CD14-positive monocyte (primary cell): ENCODE data around the gene TPST1. TPM values are rescaled to one million over a fixed set of nuclear protein-coding genes. Genes with fewer than 3 reads are reported as not detected.
A peak's percentile ranks its signal among the peaks of the same experiment; 100 is the strongest.

ENCODE experiments used
- DNase-seq, 3 donors: peaks; one replicate each; pipeline ENCODE4 v3.0.0-alpha.2; 2011 to 2022
- H2AFZ ChIP-seq: 2 replicates; pipeline ENCODE4 v1.6.0; 2012; ENCODE audit warnings: mild to moderate bottlenecking, low read depth, low read length, inconsistent platforms; ENCODE audit not compliant: insufficient read depth, poor library complexity, severe bottlenecking
- H3K27ac ChIP-seq, 2 donors: 1 replicate in 1 of 2; 2 replicates in 1 of 2; pipeline ENCODE4 v1.5.1; 2012 to 2013; ENCODE audit warnings: low read length in 2 of 2, control low read depth in 1 of 2, inconsistent platforms in 1 of 2, low read depth in 1 of 2, mild to moderate bottlenecking in 1 of 2
- H3K27me3 ChIP-seq, 2 donors: one replicate each; pipeline versions ENCODE4 v1.6.0 to v1.6.1; 2011 to 2013; ENCODE audit warnings: low read length in 2 of 2; ENCODE audit not compliant: control insufficient read depth in 2 of 2, insufficient read depth in 2 of 2
- H3K36me3 ChIP-seq, 2 donors: replicated peaks in 1 of 2; 1 replicate in 1 of 2; 2 replicates in 1 of 2; pipeline versions ENCODE4 v1.5.1 to v1.6.1; 2012 to 2013; ENCODE audit warnings: low read length in 2 of 2, control low read depth in 1 of 2, inconsistent platforms in 1 of 2, mild to moderate bottlenecking in 1 of 2; ENCODE audit not compliant: insufficient read depth in 2 of 2, control insufficient read depth in 1 of 2
- H3K4me1 ChIP-seq, 2 donors: 1 replicate in 1 of 2; 2 replicates in 1 of 2; pipeline versions ENCODE4 v1.5.1 to v1.6.1; 2012 to 2013; ENCODE audit warnings: low read length in 2 of 2, control low read depth in 1 of 2, inconsistent platforms in 1 of 2, mild to moderate bottlenecking in 1 of 2, moderate library complexity in 1 of 2; ENCODE audit not compliant: insufficient read depth in 2 of 2, control insufficient read depth in 1 of 2
- H3K4me2 ChIP-seq: replicated peaks from 2 replicates; pipeline ENCODE3; 2012; ENCODE audit warnings: low read length, moderate library complexity, mild to moderate bottlenecking; ENCODE audit not compliant: poor library complexity, severe bottlenecking; ENCODE audit errors: extremely low read depth
- H3K4me3 ChIP-seq, 3 experiments: fragments of 200-600 bp in 1 of 3; sonication (generic) in 1 of 3; replicated peaks in 1 of 3; 1 replicate in 2 of 3; 2 replicates in 1 of 3; pipeline ENCODE4 v1.5.1; 2011 to 2013; ENCODE audit warnings: low read length in 3 of 3, mild to moderate bottlenecking in 3 of 3, control low read depth in 2 of 3, low read depth in 2 of 3, inconsistent platforms in 1 of 3, moderate library complexity in 1 of 3
- H3K79me2 ChIP-seq: 2 replicates; pipeline ENCODE4 v1.6.0; 2012; ENCODE audit warnings: mild to moderate bottlenecking, control low read depth, inconsistent platforms, low read length, moderate library complexity; ENCODE audit not compliant: insufficient read depth
- H3K9ac ChIP-seq: 2 replicates; pipeline ENCODE4 v1.6.0; 2017; ENCODE audit warnings: low read length, mild to moderate bottlenecking; ENCODE audit not compliant: insufficient read depth, poor library complexity, severe bottlenecking
- H3K9me3 ChIP-seq, 2 donors: replicated peaks in 1 of 2; 1 replicate in 1 of 2; 2 replicates in 1 of 2; pipeline versions ENCODE4 v1.5.1 to v1.6.1; 2012 to 2013; ENCODE audit warnings: low read length in 2 of 2, control low read depth in 1 of 2; ENCODE audit not compliant: control insufficient read depth in 1 of 2, insufficient read depth in 1 of 2
- H4K20me1 ChIP-seq: 2 replicates; pipeline ENCODE4 v1.6.0; 2012; ENCODE audit warnings: mild to moderate bottlenecking, low read length, control low read depth, moderate library complexity; ENCODE audit not compliant: insufficient read depth
- H3K27ac Mint-ChIP-seq, 7 donors: one replicate each; pipeline ENCODE4 v1.8.0; 2020; ENCODE audit warnings: mild to moderate bottlenecking in 7 of 7, mixed read lengths in 7 of 7, moderate library complexity in 6 of 7, inconsistent platforms in 2 of 7
- H3K27me3 Mint-ChIP-seq, 3 donors: one replicate each; pipeline ENCODE4 v1.8.0; 2021 to 2022; ENCODE audit warnings: low read depth in 3 of 3, mild to moderate bottlenecking in 3 of 3, mixed read lengths in 3 of 3, moderate library complexity in 3 of 3, inconsistent platforms in 1 of 3
- H3K36me3 Mint-ChIP-seq, 2 donors: one replicate each; pipeline ENCODE4 v1.8.0; 2020; ENCODE audit warnings: mixed read lengths in 2 of 2, inconsistent platforms in 1 of 2, mild to moderate bottlenecking in 1 of 2
- H3K4me1 Mint-ChIP-seq: one replicate; pipeline ENCODE4 v1.8.0; 2020; ENCODE audit warnings: mild to moderate bottlenecking, mixed read lengths
- H3K4me3 Mint-ChIP-seq, 2 donors: one replicate each; pipeline ENCODE4 v1.8.0; 2020; ENCODE audit warnings: mild to moderate bottlenecking in 2 of 2, mixed read lengths in 2 of 2, moderate library complexity in 1 of 2
- H3K9me3 Mint-ChIP-seq, 7 donors: one replicate each; pipeline ENCODE4 v1.8.0; 2020 to 2022; ENCODE audit warnings: mixed read lengths in 7 of 7, mild to moderate bottlenecking in 6 of 7, moderate library complexity in 6 of 7, inconsistent platforms in 2 of 7
- CTCF ChIP-seq: fragments of 200-600 bp; IDR thresholded peaks from one replicate; pipeline ENCODE4 v1.8.0; 2022; ENCODE audit warnings: antibody characterized with exemption, mild to moderate bottlenecking
- WGBS: methylation state at CpG from one replicate; pipeline ENCODE4 v1.1.5; 2013; ENCODE audit warnings: missing lambda C conversion rate; ENCODE audit not compliant: insufficient coverage; 5-methylcytosine and 5-hydroxymethylcytosine counted together
- intact Hi-C, 2 donors: fragments of 100-400 bp; cut with micrococcal nuclease; formaldehyde crosslinking; loops; one replicate each; pipeline versions ENCODE4 v1.15.0 to v1.15.1; 2023
- polyA plus RNA-seq, 3 donors: library from polyadenylated mRNA; depleted of rRNA in 1 of 3; unstranded in 2 of 3; stranded (reverse) in 1 of 3; fragments of 300-500 nt in 2 of 3; fragments of >200 nt in 1 of 3; fragmentation: Illumina TruSeq in 2 of 3; gene quantifications; 1 replicate in 2 of 3; 2 replicates in 1 of 3; pipeline ENCODE4 v1.2.3, GENCODE V29; 2012 to 2021

The TPST1 gene
- polyA plus RNA-seq, 3 donors, result 0.54 to 4.8 (median 4.2) TPM

GRCh38 chr7:66233638-66234037 is 28.5 kb downstream of the TPST1 start:
- intact Hi-C loops, result no loop called here
- Histone ChIP-seq H2AFZ (no peak overlapping the region), H3K27me3 (no peaks in the 10 kb centered on the region), H3K4me1 (no peaks in the 10 kb centered on the region), H3K4me3 (no peak overlapping the region), H3K27ac (no peak overlapping the region), H3K4me2 (no peak overlapping the region), H3K79me2 (no peaks in the 10 kb centered on the region), H3K36me3 (no peaks in the 10 kb centered on the region), H3K9ac (no peak overlapping the region), H4K20me1 (no peaks in the 10 kb centered on the region), H3K9me3 (peaks cover 5 to 9% of the 10 kb centered on the region in 2 donors)
- Mint-ChIP-seq H3K9me3 (peaks cover 8 to 25% (median 22%) of the 10 kb centered on the region in 7 donors), H3K36me3 (no peaks in the 10 kb centered on the region), H3K27ac (peak overlapping the region in 1 of 7 donors; percentile 27), H3K4me1 (peaks cover 3% of the 10 kb centered on the region), H3K27me3 (peaks cover 0 to 3% (median 0%) of the 10 kb centered on the region in 3 donors), H3K4me3 (no peak overlapping the region)
- TF ChIP-seq CTCF, result no peak
- DNase-seq, result no peak
- WGBS, result 97% methylated on average over 4 of the region's 5 CpGs

GRCh38 chr7:66236713-66237303 is 31.7 kb downstream of the TPST1 start:
- no peak for DNase-seq
- no peak overlapping the region for H3K27ac ChIP-seq
- H3K9me3 ChIP-seq, result peaks cover under 1 to 5% of the 10 kb centered on the region in 2 donors
- Mint-ChIP-seq H3K27me3 (peaks cover 0 to 3% (median 0%) of the 10 kb centered on the region in 3 donors), H3K36me3 (no peaks in the 10 kb centered on the region), H3K27ac (peak overlapping the region in 1 of 7 donors; percentile 30), H3K4me1 (peaks cover 3% of the 10 kb centered on the region), H3K4me3 (no peak overlapping the region), H3K9me3 (peaks cover 3 to 15% (median 10%) of the 10 kb centered on the region in 7 donors)
- no peaks in the 10 kb centered on the region for H3K4me1 ChIP-seq
- no peak overlapping the region for H3K9ac ChIP-seq
- no peak overlapping the region for H3K4me2 ChIP-seq
- intact Hi-C loops, result no loop called here
- H3K27me3 ChIP-seq, result no peaks in the 10 kb centered on the region
- 80% methylated on average over 1 of the region's 2 CpGs for WGBS
- H2AFZ ChIP-seq, result no peak overlapping the region
- no peak overlapping the region for H3K4me3 ChIP-seq
- H4K20me1 ChIP-seq, result no peaks in the 10 kb centered on the region
- no peaks in the 10 kb centered on the region for H3K79me2 ChIP-seq
- TF ChIP-seq CTCF, result no peak
- no peaks in the 10 kb centered on the region for H3K36me3 ChIP-seq
